Fibroblast of lung (primary cell): ENCODE results near the gene ANKRD30A. TPM values are rescaled to one million over a fixed set of nuclear protein-coding genes. Genes with fewer than 3 reads are reported as not detected.
"Not testable (repeated sequence)": the region's sequence is repeated elsewhere in the genome, so short reads cannot be mapped to it uniquely, and the experiment has no call there.

Source experiments
- DNase-seq, 2 donors: peaks; one replicate each; pipeline versions ENCODE4 v3.0.0 to v3.0.0-alpha.2; 2010; ENCODE audit warnings: low read depth in 2 of 2
- H2AFZ ChIP-seq: 2 replicates; pipeline ENCODE4 v1.5.1; 2012; ENCODE audit warnings: low read length, control low read depth, inconsistent platforms
- H3K27ac ChIP-seq: 2 replicates; pipeline ENCODE4 v1.5.1; 2011; ENCODE audit warnings: low read length, control low read depth; ENCODE audit not compliant: insufficient read depth
- H3K27me3 ChIP-seq: 2 replicates; pipeline ENCODE4 v1.5.1; 2011; ENCODE audit warnings: mild to moderate bottlenecking, low read length; ENCODE audit not compliant: control insufficient read depth, insufficient read depth
- H3K36me3 ChIP-seq: 2 replicates; pipeline ENCODE4 v1.5.1; 2011; ENCODE audit warnings: low read length; ENCODE audit not compliant: control insufficient read depth, insufficient read depth
- H3K4me1 ChIP-seq: 2 replicates; pipeline ENCODE4 v1.5.1; 2011; ENCODE audit warnings: low read length; ENCODE audit not compliant: control insufficient read depth, insufficient read depth; ENCODE audit errors: extremely low read depth
- H3K4me2 ChIP-seq: 2 replicates; pipeline ENCODE4 v1.5.1; 2011; ENCODE audit warnings: low read length, control low read depth; ENCODE audit not compliant: insufficient read depth; ENCODE audit errors: extremely low read depth
- H3K4me3 ChIP-seq, 4 experiments: fragments of 200-600 bp in 1 of 4; sonication (generic) in 1 of 4; replicated peaks in 1 of 4; 2 replicates each; pipeline ENCODE4 v1.5.1; 2011 to 2016; ENCODE audit warnings: low read length in 4 of 4, low read depth in 3 of 4, mild to moderate bottlenecking in 3 of 4, control low read depth in 2 of 4, inconsistent platforms in 1 of 4, mixed read lengths in 1 of 4; ENCODE audit not compliant: insufficient read depth in 1 of 4; ENCODE audit errors: control extremely low read depth in 1 of 4
- H3K79me2 ChIP-seq: 2 replicates; pipeline ENCODE4 v1.5.1; 2012; ENCODE audit warnings: mild to moderate bottlenecking, low read length, inconsistent platforms; ENCODE audit not compliant: control insufficient read depth, insufficient read depth
- H3K9ac ChIP-seq: 2 replicates; pipeline ENCODE4 v1.5.1; 2011; ENCODE audit warnings: mild to moderate bottlenecking, low read length, control low read depth; ENCODE audit not compliant: insufficient read depth
- H3K9me3 ChIP-seq: 2 replicates; pipeline ENCODE4 v1.5.1; 2012; ENCODE audit warnings: low read depth, low read length; ENCODE audit not compliant: control insufficient read depth, insufficient read depth
- H4K20me1 ChIP-seq: 2 replicates; pipeline ENCODE4 v1.5.1; 2011; ENCODE audit warnings: low read length; ENCODE audit not compliant: control insufficient read depth, insufficient read depth; ENCODE audit errors: extremely low read depth
- CTCF ChIP-seq, 2 donors: IDR thresholded peaks in 1 of 2; conservative IDR thresholded peaks in 1 of 2; 1 replicate in 1 of 2; 2 replicates in 1 of 2; pipeline ENCODE4 v1.5.1; 2011 to 2012; ENCODE audit warnings: low read length in 2 of 2, control low read depth in 1 of 2, inconsistent platforms in 1 of 2, low read depth in 1 of 2, mild to moderate bottlenecking in 1 of 2
- EZH2 ChIP-seq: IDR thresholded peaks from 2 replicates; pipeline ENCODE4 v1.5.1; 2012; ENCODE audit warnings: low read length, control low read depth, mild to moderate bottlenecking; ENCODE audit errors: missing control alignments
- polyA plus RNA-seq, 2 donors: library from polyadenylated mRNA; depleted of rRNA in 1 of 2; stranded (reverse) in 1 of 2; unstranded in 1 of 2; fragments of >200 nt; gene quantifications; 2 replicates each; pipeline ENCODE4 v1.2.1, GENCODE V29; 2011 to 2012; ENCODE audit warnings: missing spikeins in 1 of 2
- total RNA-seq: library from RNA; depleted of rRNA; stranded (reverse); fragments of >200 nt; gene quantifications from 2 replicates; pipeline ENCODE4 v1.2.1, GENCODE V29; 2014

Gene ANKRD30A
- total and polyA plus RNA-seq, 2 donors (not counting 1 experiment from before 2014, with no cell fraction given), result not detected

GRCh38 chr10:37125921-37126320, 523 bp downstream of the ANKRD30A start:
- Histone ChIP-seq H3K4me3 (no peak overlapping the region), H2AFZ (no peak overlapping the region), H4K20me1 (no peaks in the 10 kb centered on the region), H3K9me3 (no peaks in the 10 kb centered on the region), H3K36me3 (no peaks in the 10 kb centered on the region), H3K27me3 (no peaks in the 10 kb centered on the region), H3K9ac (no peak overlapping the region), H3K27ac (no peak overlapping the region), H3K79me2 (no peaks in the 10 kb centered on the region), H3K4me1 (no peaks in the 10 kb centered on the region), H3K4me2 (no peak overlapping the region)
- DNase-seq, result no peak
- TF ChIP-seq CTCF (conservative IDR thresholded peaks at IDR 0.05 in 1 of 2, IDR thresholded peaks at IDR 0.05 in 1 of 2; ENCODE audit: low read depth in 1 of 2, low read length in 2 of 2) (no peak), EZH2 (no peak)

GRCh38 chr10:37146443-37146842, 21.0 kb downstream of the ANKRD30A start:
- Histone ChIP-seq H3K9me3 (no peaks in the 10 kb centered on the region), H3K27ac (no peak overlapping the region), H3K36me3 (no peaks in the 10 kb centered on the region), H3K4me1 (no peaks in the 10 kb centered on the region), H4K20me1 (no peaks in the 10 kb centered on the region), H3K4me2 (no peak overlapping the region), H3K4me3 (no peak overlapping the region), H3K27me3 (no peaks in the 10 kb centered on the region), H3K79me2 (no peaks in the 10 kb centered on the region), H2AFZ (no peak overlapping the region), H3K9ac (no peak overlapping the region)
- no peak for DNase-seq
- TF ChIP-seq CTCF (conservative IDR thresholded peaks at IDR 0.05 in 1 of 2, IDR thresholded peaks at IDR 0.05 in 1 of 2; ENCODE audit: low read depth in 1 of 2, low read length in 2 of 2) (no peak), EZH2 (no peak)

GRCh38 chr10:37162430-37162829, 37.0 kb downstream of the ANKRD30A start:
- H3K9me3 ChIP-seq, H3K4me3 ChIP-seq, H3K27ac ChIP-seq, H3K79me2 ChIP-seq, H3K4me1 ChIP-seq, H4K20me1 ChIP-seq, DNase-seq, H2AFZ ChIP-seq, H3K4me2 ChIP-seq, H3K27me3 ChIP-seq, H3K9ac ChIP-seq, H3K36me3 ChIP-seq: not testable (repeated sequence)

GRCh38 chr10:37171945-37172344, 46.5 kb downstream of the ANKRD30A start:
- H3K79me2 ChIP-seq, H3K27ac ChIP-seq, DNase-seq, H3K4me2 ChIP-seq, H3K9ac ChIP-seq, H3K9me3 ChIP-seq, H3K4me3 ChIP-seq, H3K36me3 ChIP-seq, H4K20me1 ChIP-seq, H3K4me1 ChIP-seq, H2AFZ ChIP-seq, H3K27me3 ChIP-seq: not testable (repeated sequence)

- not testable (repeated sequence) for H3K9ac ChIP-seq, H3K9me3 ChIP-seq, DNase-seq, H3K4me1 ChIP-seq, H3K36me3 ChIP-seq, H3K27me3 ChIP-seq, H3K79me2 ChIP-seq, H3K4me3 ChIP-seq, H3K27ac ChIP-seq, H4K20me1 ChIP-seq, H3K4me2 ChIP-seq, H2AFZ ChIP-seq
Observed at GRCh38 chr10:37178296-37178695, 52.9 kb downstream of the ANKRD30A start.
